Stimulated activated CD4-positive, alpha-beta T cell treated with anti-CD3 and anti-CD28 coated beads, TNF-alpha, amount 100 ng/mL, for 24 hours (primary cell): ENCODE data around the gene APOBEC3H.

Source experiments
- DNase-seq, 3 experiments: peaks; one replicate each; pipeline ENCODE4 v3.0.0-alpha.2; 2020; ENCODE audit warnings: low read depth in 3 of 3

Gene APOBEC3H

DNA sequence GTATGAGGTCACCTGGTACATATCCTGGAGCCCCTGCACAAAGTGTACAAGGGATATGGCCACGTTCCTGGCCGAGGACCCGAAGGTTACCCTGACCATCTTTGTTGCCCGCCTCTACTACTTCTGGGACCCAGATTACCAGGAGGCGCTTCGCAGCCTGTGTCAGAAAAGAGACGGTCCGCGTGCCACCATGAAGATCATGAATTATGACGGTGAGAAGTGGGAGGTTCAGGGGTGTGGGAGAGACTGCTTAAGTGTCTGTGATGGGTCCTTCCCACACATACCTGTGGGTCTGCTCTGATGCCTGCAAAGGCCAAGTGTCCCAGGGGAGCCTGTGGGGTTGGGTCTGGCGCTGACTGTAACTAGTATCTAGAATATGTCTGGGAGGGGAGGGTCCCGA, 16.0 kb upstream of the APOBEC3H start:
- no peak for DNase-seq

- DNase-seq: no peak
These were observed 15.4 kb upstream of the APOBEC3H start for GRCh38 chr22:39081598-39081997.

DNA sequence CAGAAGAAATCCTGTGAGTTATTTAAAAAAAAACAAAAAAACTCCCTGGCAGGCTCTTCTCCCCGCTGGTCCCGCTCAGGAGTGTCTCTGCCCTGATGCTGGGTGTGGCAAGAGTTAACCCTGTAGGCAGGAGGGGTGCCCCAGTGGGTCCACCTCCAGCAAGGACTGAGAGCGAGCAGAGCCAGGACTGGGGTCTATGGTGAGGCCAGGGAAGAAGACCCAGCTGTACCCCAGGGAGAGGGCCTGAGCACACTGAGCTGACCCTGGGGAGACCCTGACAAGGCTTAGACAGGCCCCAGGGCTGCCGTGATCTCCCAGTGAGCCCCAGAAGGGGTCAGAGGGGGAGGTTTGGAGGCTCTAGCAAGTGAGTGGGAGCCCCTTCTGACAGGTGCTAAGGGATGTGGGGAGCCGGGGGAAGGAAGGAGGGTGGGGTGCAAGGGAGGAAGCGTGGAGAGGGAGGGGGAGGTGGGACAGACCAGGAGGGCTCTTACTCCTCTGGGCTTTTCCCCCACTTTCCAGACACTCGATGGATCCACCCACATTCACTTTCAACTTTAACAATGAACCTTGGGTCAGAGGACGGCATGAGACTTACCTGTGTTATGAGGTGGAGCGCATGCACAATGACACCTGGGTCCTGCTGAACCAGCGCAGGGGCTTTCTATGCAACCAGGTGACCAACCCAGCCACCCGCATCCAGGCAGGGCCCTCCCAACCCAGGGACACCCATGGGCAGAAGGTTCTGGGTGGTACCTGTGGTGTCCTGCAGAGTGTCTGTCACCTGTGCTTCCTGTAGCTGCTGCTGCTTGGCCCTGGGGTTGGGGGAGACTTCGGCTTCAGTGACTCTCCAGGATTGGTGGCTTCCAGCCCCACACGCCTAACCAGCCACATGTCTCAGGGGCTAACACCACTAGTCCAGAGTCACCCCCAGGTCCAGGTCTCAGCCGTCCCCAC, 13.6 kb upstream of the APOBEC3H start:
- DNase-seq: no peak

DNA sequence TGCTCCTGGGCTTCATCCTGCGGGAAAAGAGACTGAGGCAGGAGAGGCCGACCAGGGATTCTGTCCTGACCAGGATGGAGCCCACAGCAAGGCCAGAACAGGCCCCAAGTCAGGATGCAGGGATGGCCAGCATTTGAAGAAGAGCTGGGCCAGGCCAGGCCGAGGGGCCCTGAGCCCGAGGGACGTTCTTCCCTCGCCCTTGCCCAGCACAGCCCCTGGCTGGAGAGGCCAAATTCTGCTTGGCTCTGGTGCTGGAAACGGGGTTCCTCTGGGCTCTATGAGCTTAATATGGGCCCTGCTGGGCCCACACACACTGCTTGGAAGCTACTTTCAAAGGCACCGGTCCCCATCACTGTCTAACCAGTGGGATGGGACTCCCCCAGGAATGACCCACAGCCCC, 12.4 kb upstream of the APOBEC3H start:
- DNase-seq: no peak

- DNase-seq: no peak
These were observed 9.9 kb upstream of the APOBEC3H start for GRCh38 chr22:39087098-39087497.

DNA sequence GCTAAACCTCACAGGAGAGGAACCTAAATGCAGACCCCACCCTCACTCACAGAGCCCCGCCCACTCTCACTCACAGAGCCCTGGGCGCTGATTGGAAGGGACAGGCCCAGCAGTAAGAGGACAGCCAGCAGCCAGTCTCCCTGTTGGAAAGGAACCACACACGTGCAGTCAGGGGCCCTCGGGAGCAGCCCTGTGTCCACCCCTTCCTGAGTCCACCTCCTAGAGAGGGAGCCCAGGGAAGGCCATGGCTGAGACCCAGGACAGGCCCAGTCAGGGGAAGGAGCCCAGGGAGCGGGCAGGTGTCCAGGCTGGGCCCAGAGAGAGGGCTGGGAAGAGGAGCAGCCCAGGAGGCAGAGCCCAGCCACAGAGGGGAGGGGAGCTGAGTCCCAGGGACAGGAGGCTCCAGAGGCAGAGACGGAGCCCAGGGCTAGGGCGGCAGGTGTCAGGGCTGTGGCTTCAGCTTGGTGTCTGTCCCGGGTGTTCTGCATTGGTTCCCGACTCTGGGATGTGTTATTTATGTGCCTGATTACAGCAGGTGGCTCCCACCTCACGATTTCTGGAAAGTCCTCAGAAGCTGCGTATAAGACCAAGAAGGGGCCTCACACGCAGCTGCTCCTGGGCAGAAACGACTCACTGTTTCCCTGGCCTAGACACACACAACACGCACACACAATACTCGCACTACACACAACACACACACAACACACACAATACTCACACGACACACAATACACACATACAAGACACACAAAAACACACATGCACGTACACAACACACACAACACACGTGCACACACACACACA, 9.0 kb upstream of the APOBEC3H start:
- DNase-seq: no peak

GRCh38 chr22:39088685-39089032, 8.4 kb upstream of the APOBEC3H start:
- DNase-seq: no peak

- DNase-seq: no peak
These were observed 7.1 kb upstream of the APOBEC3H start for GRCh38 chr22:39089928-39090327.

DNA sequence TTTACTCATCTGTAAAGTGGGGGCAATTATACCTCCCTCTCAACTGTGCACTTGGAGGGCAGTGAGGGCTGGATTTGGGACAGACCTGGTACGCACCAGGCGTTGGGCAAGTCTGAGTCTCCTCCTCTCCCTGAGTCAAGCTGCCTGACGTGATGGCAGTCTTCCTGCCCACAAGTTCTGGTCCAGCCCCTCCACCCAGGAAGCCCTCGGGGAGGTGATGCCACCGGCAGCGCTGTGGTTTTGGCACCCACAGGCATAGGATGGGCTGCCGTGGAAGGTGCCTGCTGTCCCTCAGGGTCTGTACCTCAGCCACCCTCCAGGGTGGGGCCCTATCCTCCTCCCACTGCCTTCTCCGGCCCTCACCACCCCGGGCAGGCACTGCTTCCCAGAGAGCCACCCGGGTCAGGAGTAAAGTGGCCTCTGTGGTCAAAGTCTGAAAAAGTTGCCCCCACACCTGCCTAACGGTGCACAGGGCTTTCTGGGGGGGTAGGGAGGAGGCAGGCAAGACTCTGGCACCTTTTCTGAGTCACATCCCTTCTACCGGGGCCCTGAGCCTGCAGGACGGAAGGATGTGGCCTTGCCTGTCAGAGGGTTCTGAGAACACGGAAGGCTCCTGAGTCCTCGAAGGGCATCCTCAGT, 6.5 kb upstream of the APOBEC3H start:
- DNase-seq: peak; percentile 35 to 75 (median 58)

- no peak for DNase-seq
These were observed 5.6 kb upstream of the APOBEC3H start for GRCh38 chr22:39091126-39092081.

DNA sequence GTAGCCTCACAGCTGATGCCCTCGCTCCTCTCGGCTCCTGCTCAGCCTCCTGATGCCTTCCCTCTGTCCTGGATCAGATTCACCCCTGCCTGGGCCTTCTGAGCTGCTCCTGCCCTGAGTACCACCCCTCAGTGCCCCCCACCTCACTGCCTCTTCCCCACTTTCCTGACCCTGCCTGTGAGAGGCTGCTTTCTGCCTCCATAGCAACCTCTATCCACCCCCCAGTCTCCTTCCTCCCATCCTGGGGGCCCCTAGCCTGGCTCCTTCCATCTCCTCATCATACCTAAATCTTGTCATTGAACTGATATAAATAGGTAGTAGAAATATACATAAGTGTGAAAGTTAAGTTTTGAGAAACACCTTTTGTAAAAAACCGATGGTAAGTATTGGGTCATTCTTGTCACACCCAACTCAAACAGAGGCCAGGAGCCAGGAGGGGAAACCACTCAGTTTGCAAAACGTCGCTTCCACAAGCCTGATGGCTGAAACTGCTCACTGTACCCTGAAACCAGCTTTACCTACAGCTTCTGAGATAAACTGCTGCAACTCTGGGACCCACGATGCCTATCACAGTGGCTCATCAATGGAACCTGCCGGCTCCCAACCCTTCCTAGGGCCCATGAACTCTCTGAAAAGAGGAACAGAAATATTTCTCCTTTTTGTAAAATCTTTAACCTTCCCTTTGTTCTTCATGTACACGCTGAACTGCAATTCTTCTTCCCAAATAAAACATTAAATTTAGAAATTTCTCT, 4.8 kb upstream of the APOBEC3H start:
- no peak for DNase-seq

GRCh38 chr22:39094717-39095389, 2.2 kb upstream of the APOBEC3H start:
- DNase-seq: no peak

GRCh38 chr22:39095971-39096370, 1.1 kb upstream of the APOBEC3H start:
- no peak for DNase-seq

GRCh38 chr22:39098026-39098425, 982 bp downstream of the APOBEC3H start:
- no peak for DNase-seq

DNA sequence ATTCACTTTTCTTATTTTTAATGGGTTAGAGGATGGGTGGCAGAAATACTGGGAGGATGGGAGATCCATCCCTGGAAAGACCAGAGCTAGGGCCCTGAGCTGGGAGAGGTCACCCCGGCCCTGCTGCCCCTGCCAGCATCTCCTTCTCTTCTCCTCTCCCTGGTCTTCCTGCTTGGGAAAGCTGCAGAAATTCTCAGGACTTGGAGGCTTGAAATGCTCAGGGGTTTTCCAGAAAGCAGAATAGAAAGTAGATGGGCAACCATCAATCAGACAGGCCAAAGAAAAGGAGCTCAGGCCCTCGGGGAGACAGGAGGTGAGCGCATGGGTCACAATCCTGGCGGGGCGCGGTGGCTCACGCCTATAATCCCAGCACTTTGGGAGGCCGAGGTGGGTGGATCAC, 1.5 kb downstream of the APOBEC3H start:
- DNase-seq: no peak

GRCh38 chr22:39101226-39101625, 4.2 kb downstream of the APOBEC3H start:
- no peak for DNase-seq

- DNase-seq: no peak
These were observed 6.4 kb downstream of the APOBEC3H start for GRCh38 chr22:39103431-39103830.

- no peak for DNase-seq
These were observed 9.3 kb downstream of the APOBEC3H start for GRCh38 chr22:39106326-39106725.

DNA sequence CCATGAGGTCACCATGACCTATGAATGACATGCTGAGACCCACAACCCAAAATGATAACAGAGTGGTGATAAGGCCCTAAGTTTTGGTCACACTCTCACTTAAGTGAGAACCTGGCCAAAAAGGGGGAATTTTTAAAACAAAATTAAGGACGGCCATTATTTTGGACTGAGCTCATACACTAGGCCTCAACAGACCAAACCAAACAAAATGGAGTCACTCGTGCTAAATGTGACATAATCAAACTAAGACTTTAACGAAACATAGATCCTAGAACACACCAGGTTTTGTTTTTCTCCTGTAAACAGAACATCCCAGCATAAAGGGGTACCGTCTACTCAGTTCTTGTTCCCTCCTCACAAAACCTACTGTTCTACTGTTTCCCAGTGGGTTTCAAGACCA, 11.4 kb downstream of the APOBEC3H start:
- DNase-seq: no peak

DNA sequence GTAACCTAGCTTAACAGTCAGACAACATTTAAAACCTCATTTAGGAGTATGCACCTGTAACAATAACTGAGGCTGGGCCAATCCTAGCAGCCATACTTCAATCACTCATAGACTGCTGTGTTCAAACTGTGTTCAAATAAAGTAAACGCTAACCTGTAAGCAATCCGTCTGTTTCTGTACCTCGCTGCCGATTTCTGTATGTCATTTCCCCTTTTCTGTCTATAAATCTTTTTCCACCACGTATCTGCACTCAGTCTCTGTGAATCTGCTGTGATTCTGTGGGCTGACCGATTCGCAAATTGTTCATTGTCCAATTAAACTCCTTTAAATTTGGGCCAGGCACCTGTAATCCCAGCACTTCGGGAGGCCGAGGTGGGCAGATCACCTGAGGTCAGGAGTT, 12.3 kb downstream of the APOBEC3H start:
- DNase-seq: no peak
